ENCODE results near the gene MAT2A. TPM values are rescaled to one million over a fixed set of nuclear protein-coding genes. Genes with fewer than 3 reads are reported as not detected.

The MAT2A gene
- total and polyA plus RNA-seq, 2 of the 8 experiments (the other 6 are each of a cell fraction or from before 2014, with no cell fraction given) = 255 to 307 TPM

DNA sequence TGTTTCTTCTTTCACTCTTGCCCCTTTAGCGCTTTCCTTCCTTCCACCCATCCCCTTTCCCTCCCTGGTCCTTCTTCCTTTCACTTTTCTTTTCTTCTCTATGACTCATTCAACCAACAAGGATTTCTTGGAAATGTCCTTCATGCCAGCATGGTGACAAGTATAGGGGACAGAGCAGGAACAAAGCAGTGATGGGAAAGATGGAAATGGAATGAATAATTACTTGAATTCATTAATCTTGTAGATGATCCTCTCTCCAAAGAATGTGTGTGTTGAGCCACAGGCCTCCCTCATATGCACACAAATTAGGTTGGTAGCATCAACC is 46.8 kb downstream of the MAT2A start:
- peaks cover 5% of the 10 kb centered on the region; the same call in 1 of the 2 replicates for H3K23me2 ChIP-seq (ENCODE audit: low read depth, low read length)
- no peaks in the 10 kb centered on the region for H4K20me1 ChIP-seq (replicated peaks in 1 of 2; ENCODE audit: control insufficient read depth in 1 of 2, insufficient read depth in 2 of 2, low read length in 2 of 2)
- no peak overlapping the region for H3K14ac ChIP-seq (ENCODE audit: insufficient read length)
- no peak for DNase-seq (ENCODE audit: low read depth in 1 of 2, low spot score in 2 of 2)
- no peak overlapping the region for H4K91ac ChIP-seq (replicated peaks; ENCODE audit: insufficient read length, low read length)
- no peak overlapping the region for H3K23ac ChIP-seq (ENCODE audit: insufficient read length)
- no peak overlapping the region for H4K5ac ChIP-seq (ENCODE audit: insufficient read length, low read depth, low read length)
- H3K18ac ChIP-seq (ENCODE audit: extremely low read depth, low read length) = no peak overlapping the region
- H2AK5ac ChIP-seq (ENCODE audit: low read depth, low read length) = no peak overlapping the region
- H3K79me1 ChIP-seq (ENCODE audit: low read depth, low read length) = no peaks in the 10 kb centered on the region
- H3K9ac ChIP-seq (replicated peaks in 1 of 4; ENCODE audit: extremely low read depth in 1 of 4, low read depth in 3 of 4, low read length in 3 of 4) = no peak overlapping the region
- no peak overlapping the region for H2BK15ac ChIP-seq (ENCODE audit: low read length)
- no peaks in the 10 kb centered on the region for H3K36me3 ChIP-seq (ENCODE audit: control insufficient read depth in 2 of 4, insufficient read depth in 4 of 4, low read length in 3 of 4)
- no peak overlapping the region for H3K4me3 ChIP-seq (ENCODE audit: extremely low read depth in 1 of 4, insufficient read depth in 2 of 4, low read depth in 3 of 4, low read length in 4 of 4)
- H2AFZ ChIP-seq (ENCODE audit: low read length) = no peak overlapping the region
- peaks cover 8 to 37% (median 21%) of the 10 kb centered on the region in 4 experiments; a peak in 6 of 7 replicates for H3K27me3 ChIP-seq (replicated peaks in 1 of 4; ENCODE audit: control insufficient read depth in 3 of 4, extremely low read depth in 1 of 4, insufficient read depth in 3 of 4, low read length in 3 of 4)
- no peak overlapping the region for H3K4ac ChIP-seq (replicated peaks; ENCODE audit: insufficient read length, low read depth, low read length)
- H4K8ac ChIP-seq (ENCODE audit: extremely low read depth, insufficient read depth, low read length) = no peak overlapping the region
- H2BK20ac ChIP-seq (ENCODE audit: low read length) = no peak overlapping the region
- no peak overlapping the region for H2BK5ac ChIP-seq (ENCODE audit: low read depth, low read length)
- no peak overlapping the region for H3K27ac ChIP-seq (ENCODE audit: low read depth, low read length)
- H3K56ac ChIP-seq (replicated peaks; ENCODE audit: insufficient read length, low read depth, low read length) = no peak overlapping the region
- no peak overlapping the region for H2BK12ac ChIP-seq (ENCODE audit: low read depth, low read length)
- H2BK120ac ChIP-seq (replicated peaks; ENCODE audit: low read depth, low read length) = no peak overlapping the region
- H3K9me3 ChIP-seq (ENCODE audit: insufficient read depth in 2 of 2, low read depth in 1 of 2, low read length in 1 of 2) = no peaks in the 10 kb centered on the region
- no peak overlapping the region for H3K4me2 ChIP-seq (ENCODE audit: insufficient read depth in 1 of 2, low read depth in 2 of 2, low read length in 2 of 2)
- no peaks in the 10 kb centered on the region for H3K79me2 ChIP-seq (ENCODE audit: control insufficient read depth in 1 of 2, insufficient read depth in 2 of 2, low read length in 2 of 2)
- H3K4me1 ChIP-seq (replicated peaks in 1 of 4; ENCODE audit: control insufficient read depth in 3 of 4, insufficient read depth in 4 of 4, low read length in 3 of 4) = peaks cover 0 to 11% (median 3%) of the 10 kb centered on the region in 4 experiments; a peak in 4 of 7 replicates
- ChIA-PET POLR2A (ENCODE audit: partially characterized antibody) (interaction anchor here (1.0 to 2.0 kb wide), 6 partner anchors 9 to 26 kb away, joined by 3 to 15 read pairs (median 4); partner anchors contain the start of genes C2orf68, GGCX, RNF181 and TMEM150A), CTCF (ENCODE audit: partially characterized antibody) (interaction anchor here (0.6 to 1.5 kb wide), 3 partner anchors 9 to 414 kb away, joined by 3 to 4 read pairs (median 3); no protein-coding TSS in a partner anchor)
- TF ChIP-seq CBX8 (IDR thresholded peaks at IDR 0.05; ENCODE audit: borderline replicate concordance, low read depth, low read length) = no peak
- TF ChIP-seq SP4 (IDR thresholded peaks at IDR 0.05; ENCODE audit: low read length) = no peak
- no peak for TF ChIP-seq CHD2 (IDR thresholded peaks at IDR 0.05; ENCODE audit: low read length)
- no peak for TF ChIP-seq CREB1 (IDR thresholded peaks at IDR 0.05)
- TF ChIP-seq POU5F1 (IDR thresholded peaks at IDR 0.05; ENCODE audit: low read depth, low read length) = no peak
- TF ChIP-seq CEBPB (IDR thresholded peaks at IDR 0.05; ENCODE audit: low read depth, low read length) = no peak
- no peak for TF ChIP-seq SP2 (IDR thresholded peaks at IDR 0.05; ENCODE audit: low read length)
- TF ChIP-seq TAF7 (optimal IDR thresholded peaks at IDR 0.05; ENCODE audit: borderline replicate concordance, low read depth, low read length) = no peak
- no peak for TF ChIP-seq RAD21 (IDR thresholded peaks at IDR 0.05 in 1 of 2, conservative IDR thresholded peaks at IDR 0.05 in 1 of 2; ENCODE audit: low read depth in 2 of 2, low read length in 2 of 2)
- no peak for TF ChIP-seq KDM5A (IDR thresholded peaks at IDR 0.05; ENCODE audit: low read length)
- no peak for TF ChIP-seq CHD1 (IDR thresholded peaks at IDR 0.05; ENCODE audit: low read depth, low read length)
- FAIRE-seq = no peak
- 86% methylated on average over 1 of the region's 1 CpG; no CpG with 5 or more reads in 1 of the 2 experiments for WGBS, 2 experiments (ENCODE audit: extremely low coverage in 1 of 2, insufficient coverage in 1 of 2, insufficient read length in 1 of 2, insufficient replicate concordance in 2 of 2, low coverage in 1 of 2, low lambda C conversion rate in 2 of 2, missing lambda C conversion rate in 1 of 2)

Data from H1 (cell line).